IMR-90 (cell line): ENCODE measurements around the gene RHO. TPM values are rescaled to one million over a fixed set of nuclear protein-coding genes. Genes with fewer than 3 reads are reported as not detected.
"Not testable (repeated sequence)": the region's sequence is repeated elsewhere in the genome, so short reads cannot be mapped to it uniquely, and the experiment has no call there.

ENCODE experiments used
- ATAC-seq: fragments of 200-7000 bp; cut with Tn5 transposase; 2 replicates; pipeline ENCODE4 v1.9.1; 2020; ENCODE audit warnings: low read depth, mild to moderate bottlenecking, moderate library complexity
- BruUV-seq: library from RNA; stranded (reverse); fragments of 400-500 nt; replicated peaks from 2 replicates; lab custom pipeline; 2021; lab: Mats Ljungman, UMichigan
- CTCF ChIA-PET: fragments of 300-600 bp; formaldehyde crosslinking; extraction: SDS; loops from one replicate; lab custom pipeline; 2021; ENCODE audit warnings: antibody characterized with exemption; lab: Yijun Ruan, JAX
- POLR2A ChIA-PET: fragments of 300-600 bp; sonication (Branson Sonifier 250); formaldehyde crosslinking; loops from one replicate; lab custom pipeline; 2022; ENCODE audit warnings: antibody characterized with exemption; ENCODE audit not compliant: unreplicated experiment; lab: Charles Lee
- DNase-seq: peaks from one replicate; pipeline ENCODE4 v3.0.0; 2013
- H2AFZ ChIP-seq: replicated peaks from 2 replicates; pipeline ENCODE3; 2013; ENCODE audit warnings: low read length, mild to moderate bottlenecking; ENCODE audit not compliant: poor library complexity
- H2AK5ac ChIP-seq: 2 replicates; pipeline ENCODE4 v1.6.1; 2013; ENCODE audit warnings: low read depth, low read length, inconsistent platforms
- H2AK9ac ChIP-seq: replicated peaks from 2 replicates; pipeline ENCODE3; 2013; ENCODE audit warnings: mild to moderate bottlenecking, low read depth, low read length, moderate library complexity; ENCODE audit not compliant: poor library complexity
- H2BK120ac ChIP-seq: 2 replicates; pipeline ENCODE4 v1.6.1; 2013; ENCODE audit warnings: low read depth, low read length, inconsistent platforms
- H2BK15ac ChIP-seq: 3 replicates; pipeline ENCODE4 v1.6.1; 2013; ENCODE audit warnings: low read depth, low read length, inconsistent platforms
- H2BK20ac ChIP-seq: 2 replicates; pipeline ENCODE4 v1.6.1; 2013; ENCODE audit warnings: low read depth, mild to moderate bottlenecking, inconsistent platforms, low read length, moderate library complexity
- H2BK5ac ChIP-seq: 2 replicates; pipeline ENCODE4 v1.6.1; 2013; ENCODE audit warnings: mild to moderate bottlenecking, low read depth, low read length, inconsistent platforms; ENCODE audit not compliant: poor library complexity, severe bottlenecking
- H3K14ac ChIP-seq: replicated peaks from 2 replicates; pipeline ENCODE4 v1.6.1; 2013; ENCODE audit warnings: low read depth, low read length, inconsistent platforms
- H3K18ac ChIP-seq: 2 replicates; pipeline ENCODE4 v1.6.1; 2013; ENCODE audit warnings: low read depth, low read length, control low read depth
- H3K23ac ChIP-seq: 2 replicates; pipeline ENCODE4 v1.6.1; 2013; ENCODE audit warnings: low read depth, low read length, inconsistent platforms
- H3K27ac ChIP-seq: 2 replicates; pipeline ENCODE4 v1.5.1; 2013; ENCODE audit warnings: mild to moderate bottlenecking, control low read depth, low read length; ENCODE audit not compliant: insufficient read depth
- H3K27me3 ChIP-seq: 2 replicates; pipeline ENCODE4 v1.6.1; 2013; ENCODE audit warnings: low read length; ENCODE audit not compliant: control insufficient read depth, insufficient read depth
- H3K36me3 ChIP-seq: 2 replicates; pipeline ENCODE4 v1.6.1; 2013; ENCODE audit warnings: low read length, mixed read lengths; ENCODE audit not compliant: control insufficient read depth, insufficient read depth
- H3K4ac ChIP-seq: 2 replicates; pipeline ENCODE4 v1.6.1; 2013; ENCODE audit warnings: low read depth, low read length, inconsistent platforms
- H3K4me1 ChIP-seq: 2 replicates; pipeline ENCODE4 v1.6.1; 2013; ENCODE audit warnings: low read length, mixed read lengths; ENCODE audit not compliant: control insufficient read depth, insufficient read depth
- H3K4me2 ChIP-seq: 2 replicates; pipeline ENCODE4 v1.6.1; 2013; ENCODE audit warnings: low read depth, mild to moderate bottlenecking, control low read depth, low read length, moderate library complexity
- H3K4me3 ChIP-seq: 2 replicates; pipeline ENCODE4 v1.5.1; 2013; ENCODE audit warnings: low read depth, mild to moderate bottlenecking, control low read depth, low read length, moderate library complexity; ENCODE audit not compliant: insufficient read depth
- H3K56ac ChIP-seq: 2 replicates; pipeline ENCODE4 v1.6.1; 2013; ENCODE audit warnings: low read length, inconsistent platforms; ENCODE audit not compliant: insufficient read depth; ENCODE audit errors: extremely low read depth
- H3K79me1 ChIP-seq, 2 experiments: 2 replicates each; pipeline ENCODE4 v1.6.1; 2013; ENCODE audit warnings: low read length in 2 of 2, inconsistent platforms in 1 of 2, low read depth in 1 of 2
- H3K9ac ChIP-seq: 2 replicates; pipeline ENCODE4 v1.6.1; 2013; ENCODE audit warnings: low read depth, low read length, control low read depth
- H3K9me1 ChIP-seq: 2 replicates; pipeline ENCODE4 v1.6.1; 2013; ENCODE audit warnings: low read length, inconsistent platforms; ENCODE audit not compliant: insufficient read depth
- H3K9me3 ChIP-seq: 2 replicates; pipeline ENCODE4 v1.6.1; 2013; ENCODE audit warnings: low read length; ENCODE audit not compliant: control insufficient read depth, insufficient read depth
- H4K20me1 ChIP-seq: 2 replicates; pipeline ENCODE4 v1.6.1; 2013; ENCODE audit warnings: low read length, inconsistent platforms; ENCODE audit not compliant: insufficient read depth
- H4K5ac ChIP-seq: 2 replicates; pipeline ENCODE4 v1.6.1; 2013; ENCODE audit warnings: mild to moderate bottlenecking, low read depth, low read length, control low read depth
- H4K8ac ChIP-seq, 2 experiments: 2 replicates each; pipeline ENCODE4 v1.6.1; 2013; ENCODE audit warnings: low read depth in 2 of 2, low read length in 2 of 2, control low read depth in 1 of 2, inconsistent platforms in 1 of 2
- H4K91ac ChIP-seq: 2 replicates; pipeline ENCODE4 v1.6.1; 2013; ENCODE audit warnings: low read depth, low read length, inconsistent platforms; ENCODE audit not compliant: insufficient read depth
- WGBS, 2 experiments: methylation state at CpG; one replicate each; pipeline versions ENCODE4 v1.1.5 to v1.1.7; 2013; ENCODE audit warnings: missing lambda C conversion rate in 2 of 2; ENCODE audit not compliant: insufficient read length in 1 of 2; ENCODE audit errors: extremely low coverage in 2 of 2; 5-methylcytosine and 5-hydroxymethylcytosine counted together
- dilution Hi-C: fragments of 300-500 bp; cut with HindIII; formaldehyde crosslinking; loops from one replicate; pipeline ENCODE4 v1.14.3; 2018; ENCODE audit warnings: low sequenced_read_pairs; ENCODE audit not compliant: unreplicated experiment
- in situ Hi-C: fragments of 300-500 bp; cut with MboI; formaldehyde crosslinking; loops from 3 replicates; pipeline ENCODE4 v1.14.3; 2019; ENCODE audit warnings: low sequenced_read_pairs, inconsistent platforms, mixed read lengths
- intact Hi-C: fragments of 100-400 bp; cut with micrococcal nuclease; formaldehyde crosslinking; loops from 2 replicates; pipeline ENCODE4 v1.10.0; 2022
- polyA plus RNA-seq, 3 experiments: library from polyadenylated mRNA; depleted of rRNA; stranded (reverse); fragments of >200 nt; gene quantifications; 2 replicates each; pipeline ENCODE4 v1.2.3, GENCODE V29; 2012; ENCODE audit warnings: low replicate concordance in 1 of 3
- total RNA-seq: library from RNA; depleted of rRNA; stranded (reverse); fragments of >200 nt; gene quantifications from 2 replicates; pipeline ENCODE4 v1.2.3, GENCODE V29; 2012

Gene RHO
- total and polyA plus RNA-seq, 2 of the 4 experiments (the other 2 are of a cell fraction), result not detected

- BruUV-seq, CTCF ChIA-PET, DNase-seq, ATAC-seq, H3K79me1 ChIP-seq, H2AFZ ChIP-seq, POLR2A ChIA-PET, H4K8ac ChIP-seq, H4K5ac ChIP-seq, H3K4me3 ChIP-seq, H4K91ac ChIP-seq, H3K9me3 ChIP-seq, H3K4me2 ChIP-seq, H3K56ac ChIP-seq, H3K27me3 ChIP-seq, H3K36me3 ChIP-seq, H4K20me1 ChIP-seq, in situ Hi-C loops, H2AK9ac ChIP-seq, H2BK20ac ChIP-seq, H3K23ac ChIP-seq, dilution Hi-C loops, H3K18ac ChIP-seq, H3K9ac ChIP-seq: not testable (repeated sequence)
- intact Hi-C loops, result loop anchor here (2.0 to 5.0 kb wide), 2 partner anchors 43 to 102 kb away; partner anchors contain the start of gene IFT122
- Histone ChIP-seq H3K9me1 (peaks cover 18% of the 10 kb centered on the region), H2BK15ac (peak overlapping the region; percentile 14; the same call in 2 of the 3 replicates), H2BK120ac (peak overlapping the region; percentile 87; the same call in 1 of the 2 replicates), H3K4me1 (peaks cover 22% of the 10 kb centered on the region), H2AK5ac (peak overlapping the region; percentile 7), H2BK5ac (peak overlapping the region; percentile 61), H3K4ac (peak overlapping the region; percentile 72), H3K14ac (peak overlapping the region; percentile 39; the same call in 1 of the 2 replicates), H3K27ac (peak overlapping the region; percentile 42; the same call in 1 of the 2 replicates)
- WGBS, 2 experiments, result 95% methylated on average over 2 of the region's 6 CpGs; no CpG with 5 or more reads in 1 of the 2 experiments
Measured at GRCh38 chr3:129485146-129485545, 43.3 kb upstream of the RHO start.
